ENCODE measurements around the gene DNM1. TPM values are rescaled to one million over a fixed set of nuclear protein-coding genes. Genes with fewer than 3 reads are reported as not detected.
A peak's percentile ranks its signal among the peaks of the same experiment; 100 is the strongest.

DNM1 gene
- total RNA-seq, 1 experiment from 2014 or later: 3.9 TPM

DNA sequence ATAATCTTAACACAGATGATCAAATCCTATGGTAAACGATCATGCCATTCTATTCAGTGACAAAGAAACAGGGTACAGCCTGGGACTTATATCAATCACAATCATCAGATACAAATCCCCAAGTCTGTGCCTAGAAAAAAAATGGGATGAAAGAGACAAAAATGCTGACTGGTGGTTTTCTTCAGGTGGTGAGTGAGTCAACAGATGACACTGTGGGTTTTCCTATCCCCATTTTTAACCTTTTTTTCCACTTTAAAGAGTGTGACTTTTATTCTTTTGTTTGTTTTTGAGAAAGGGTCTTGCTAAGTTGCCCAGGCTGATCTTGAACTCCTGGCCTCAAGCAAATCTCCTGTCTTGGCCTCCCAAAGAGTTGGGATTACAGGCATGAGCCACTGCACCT lies 15.0 kb upstream of the DNM1 start:
- Histone ChIP-seq H3K4me3 (ENCODE audit: low read depth, low read length) (no peak overlapping the region), H3K9me3 (no peaks in the 10 kb centered on the region), H3K36me3 (ENCODE audit: control insufficient read depth, insufficient read depth, low read length) (peaks cover 3% of the 10 kb centered on the region), H3K4me1 (0 out of 2 replicates have a peak, but pooled peaks cover 7% of the 10 kb centered on the region), H3K27me3 (replicated peaks; ENCODE audit: control insufficient read depth, insufficient read depth, low read length) (no peaks in the 10 kb centered on the region)
- Mint-ChIP-seq H3K27ac (ENCODE audit: unreplicated experiment) (no peak overlapping the region), H3K4me1 (ENCODE audit: low read depth, unreplicated experiment) (peaks cover 6% of the 10 kb centered on the region), H3K4me3 (ENCODE audit: unreplicated experiment) (no peak overlapping the region), H3K9me3 (ENCODE audit: unreplicated experiment) (no peaks in the 10 kb centered on the region), H3K27me3 (ENCODE audit: insufficient read depth, unreplicated experiment) (no peaks in the 10 kb centered on the region), H3K36me3 (ENCODE audit: insufficient read depth, unreplicated experiment) (peaks cover 61% of the 10 kb centered on the region)
- intact Hi-C loops (cut with micrococcal nuclease; ENCODE audit: unreplicated experiment): no loop called here
- ChIA-PET CTCF (no interaction called here), POLR2A (interaction anchor here (0.7 kb wide), 1 partner anchor 232 kb away, joined by 6 read pairs; no protein-coding TSS in a partner anchor)
- no TSS peak for BruUV-seq (replicated peaks)
- TF ChIP-seq, protein P1, sequence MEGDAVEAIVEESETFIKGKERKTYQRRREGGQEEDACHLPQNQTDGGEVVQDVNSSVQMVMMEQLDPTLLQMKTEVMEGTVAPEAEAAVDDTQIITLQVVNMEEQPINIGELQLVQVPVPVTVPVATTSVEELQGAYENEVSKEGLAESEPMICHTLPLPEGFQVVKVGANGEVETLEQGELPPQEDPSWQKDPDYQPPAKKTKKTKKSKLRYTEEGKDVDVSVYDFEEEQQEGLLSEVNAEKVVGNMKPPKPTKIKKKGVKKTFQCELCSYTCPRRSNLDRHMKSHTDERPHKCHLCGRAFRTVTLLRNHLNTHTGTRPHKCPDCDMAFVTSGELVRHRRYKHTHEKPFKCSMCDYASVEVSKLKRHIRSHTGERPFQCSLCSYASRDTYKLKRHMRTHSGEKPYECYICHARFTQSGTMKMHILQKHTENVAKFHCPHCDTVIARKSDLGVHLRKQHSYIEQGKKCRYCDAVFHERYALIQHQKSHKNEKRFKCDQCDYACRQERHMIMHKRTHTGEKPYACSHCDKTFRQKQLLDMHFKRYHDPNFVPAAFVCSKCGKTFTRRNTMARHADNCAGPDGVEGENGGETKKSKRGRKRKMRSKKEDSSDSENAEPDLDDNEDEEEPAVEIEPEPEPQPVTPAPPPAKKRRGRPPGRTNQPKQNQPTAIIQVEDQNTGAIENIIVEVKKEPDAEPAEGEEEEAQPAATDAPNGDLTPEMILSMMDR (IDR thresholded peaks at IDR 0.05; ENCODE audit: insufficient read depth in 1 of 2, low read depth in 1 of 2, low read length in 1 of 2, severe bottlenecking in 1 of 2, unreplicated experiment in 1 of 2): no peak
- no peak for DNase-seq

DNA sequence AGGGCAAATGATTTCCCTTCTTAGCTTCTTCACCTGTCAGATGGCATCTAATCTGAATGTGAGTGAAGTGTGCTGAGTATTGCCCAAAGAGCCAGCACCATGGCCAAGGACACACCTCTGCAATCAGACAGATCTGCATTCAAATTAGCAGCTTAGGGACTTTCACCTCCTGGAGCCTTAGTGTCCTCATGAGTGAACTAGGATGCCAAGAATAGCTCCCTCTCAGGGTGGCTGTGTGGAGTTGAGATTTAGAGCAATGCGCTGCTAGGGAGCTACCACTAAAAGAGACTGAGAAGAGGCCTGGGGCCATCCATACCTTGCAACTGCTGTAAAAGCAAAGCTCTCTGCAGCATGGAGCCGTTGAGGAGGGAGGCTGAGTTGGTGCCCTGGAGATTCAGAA lies 13.2 kb upstream of the DNM1 start:
- H3K9me3 ChIP-seq: no peaks in the 10 kb centered on the region
- TF ChIP-seq, protein P1 (IDR thresholded peaks at IDR 0.05; ENCODE audit: insufficient read depth in 1 of 2, low read depth in 1 of 2, low read length in 1 of 2, severe bottlenecking in 1 of 2, unreplicated experiment in 1 of 2): no peak
- Mint-ChIP-seq H3K27me3 (ENCODE audit: insufficient read depth, unreplicated experiment) (no peaks in the 10 kb centered on the region), H3K27ac (ENCODE audit: unreplicated experiment) (no peak overlapping the region), H3K4me1 (ENCODE audit: low read depth, unreplicated experiment) (peaks cover 8% of the 10 kb centered on the region), H3K4me3 (ENCODE audit: unreplicated experiment) (peak overlapping the region; percentile 89), H3K9me3 (ENCODE audit: unreplicated experiment) (no peaks in the 10 kb centered on the region), H3K36me3 (ENCODE audit: insufficient read depth, unreplicated experiment) (peaks cover 52% of the 10 kb centered on the region)
- no peak for DNase-seq
- ChIA-PET CTCF (interaction anchor here (0.5 to 1.4 kb wide), 4 partner anchors 29 to 246 kb away, joined by 3 to 4 read pairs (median 3); no protein-coding TSS in a partner anchor), POLR2A (interaction anchor here (0.6 to 1.5 kb wide), 3 partner anchors 20 to 61 kb away, joined by 3 to 5 read pairs (median 5); partner anchors contain the start of gene BBLN)
- no peaks in the 10 kb centered on the region for H3K27me3 ChIP-seq (replicated peaks; ENCODE audit: control insufficient read depth, insufficient read depth, low read length)
- H3K4me1 ChIP-seq: 0 out of 2 replicates have a peak, but pooled peaks cover 7% of the 10 kb centered on the region
- peaks cover 3% of the 10 kb centered on the region for H3K36me3 ChIP-seq (ENCODE audit: control insufficient read depth, insufficient read depth, low read length)
- intact Hi-C loops (cut with micrococcal nuclease; ENCODE audit: unreplicated experiment): loop anchor here (5.0 to 10.0 kb wide), 2 partner anchors 63 to 155 kb away; partner anchors contain the start of genes PTGES2 and SLC27A4
- no TSS peak for BruUV-seq (replicated peaks)
- no peak overlapping the region; the same call in 1 of the 2 replicates for H3K4me3 ChIP-seq (ENCODE audit: low read depth, low read length)

DNA sequence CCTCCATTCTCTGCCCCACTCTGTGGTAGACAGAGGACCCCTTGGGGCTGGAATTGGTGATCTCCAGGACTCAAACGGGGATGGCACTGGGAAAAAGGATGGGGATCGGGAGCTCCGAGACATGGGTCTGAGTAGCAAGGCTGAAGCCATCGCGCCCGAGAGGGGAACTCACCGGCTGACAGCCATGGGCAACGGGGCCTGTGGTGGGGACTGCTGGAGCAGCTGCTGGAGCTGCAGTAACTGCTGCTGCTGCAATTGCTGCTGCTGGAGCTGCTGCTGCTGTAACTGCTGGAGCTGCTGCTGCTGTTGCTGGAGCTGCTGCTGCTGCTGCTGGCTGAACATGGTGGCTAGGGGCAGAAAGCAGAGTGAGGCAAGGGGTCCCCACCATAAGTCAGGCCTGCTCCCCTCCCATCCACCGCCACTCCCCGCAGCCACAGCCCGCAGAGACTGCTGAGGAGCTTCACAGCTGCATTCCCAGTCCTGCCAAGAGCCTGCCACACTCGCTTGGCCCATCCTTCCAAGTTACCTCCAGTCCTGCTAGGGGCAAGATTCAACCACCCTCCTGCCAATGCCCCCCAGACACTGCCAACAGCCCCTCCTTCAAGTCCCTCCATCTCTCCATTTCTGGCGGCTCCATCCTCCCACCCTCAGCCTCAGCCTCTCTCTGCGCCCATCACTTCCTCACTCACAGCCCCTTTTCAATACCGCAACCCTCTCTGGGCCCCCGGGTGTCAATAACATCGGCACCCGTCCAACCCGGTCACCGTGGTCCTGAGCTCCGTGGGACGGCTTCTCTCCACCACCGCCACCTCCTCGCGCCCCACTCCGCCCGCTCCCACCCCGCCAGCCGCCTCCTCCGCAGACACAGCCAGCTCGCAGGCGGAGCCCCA lies 12.4 kb upstream of the DNM1 start:
- no peaks in the 10 kb centered on the region for H3K9me3 ChIP-seq
- Mint-ChIP-seq H3K27me3 (ENCODE audit: insufficient read depth, unreplicated experiment) (no peaks in the 10 kb centered on the region), H3K4me1 (ENCODE audit: low read depth, unreplicated experiment) (peaks cover 8% of the 10 kb centered on the region), H3K27ac (ENCODE audit: unreplicated experiment) (peak overlapping the region; percentile 96), H3K4me3 (ENCODE audit: unreplicated experiment) (peak overlapping the region; percentile 89), H3K9me3 (ENCODE audit: unreplicated experiment) (no peaks in the 10 kb centered on the region), H3K36me3 (ENCODE audit: insufficient read depth, unreplicated experiment) (peaks cover 46% of the 10 kb centered on the region)
- intact Hi-C loops (cut with micrococcal nuclease; ENCODE audit: unreplicated experiment): loop anchor here (5.0 to 10.0 kb wide), 2 partner anchors 63 to 154 kb away; partner anchors contain the start of genes PTGES2 and SLC27A4
- H3K36me3 ChIP-seq (ENCODE audit: control insufficient read depth, insufficient read depth, low read length): peaks cover 3% of the 10 kb centered on the region
- TF ChIP-seq, protein P1 (IDR thresholded peaks at IDR 0.05; ENCODE audit: insufficient read depth in 1 of 2, low read depth in 1 of 2, low read length in 1 of 2, severe bottlenecking in 1 of 2, unreplicated experiment in 1 of 2): no peak
- peak overlapping the region; percentile 98 for H3K4me3 ChIP-seq (ENCODE audit: low read depth, low read length)
- no peaks in the 10 kb centered on the region for H3K27me3 ChIP-seq (replicated peaks; ENCODE audit: control insufficient read depth, insufficient read depth, low read length)
- CTCF ChIA-PET: interaction anchor here (0.6 to 1.4 kb wide), 5 partner anchors 28 to 254 kb away, joined by 3 to 5 read pairs (median 3); partner anchors contain the start of genes GOLGA2 and SWI5
- POLR2A ChIA-PET: interaction anchor here (0.6 to 1.6 kb wide), 4 partner anchors 21 to 256 kb away, joined by 3 to 5 read pairs (median 4); partner anchors contain the start of gene BBLN
- BruUV-seq (replicated peaks): TSS peak; percentile 26
- no peak for DNase-seq
- 0 out of 2 replicates have a peak, but pooled peaks cover 7% of the 10 kb centered on the region for H3K4me1 ChIP-seq

Measured in Caco-2 (cell line).